Spleen (tissue), 11 donors: Measurements from ENCODE around the gene ADGRL3. TPM values are rescaled to one million over a fixed set of nuclear protein-coding genes. Genes with fewer than 3 reads are reported as not detected.

Source experiments
- DNase-seq: peaks from one replicate; pipeline ENCODE4 v3.0.0-alpha.2; 2020
- H3K27ac ChIP-seq, 8 donors: fragments of 200-600 bp; sonication (generic) in 7 of 8; 1 replicate in 4 of 8; 2 replicates in 4 of 8; pipeline versions ENCODE4 v1.5.0 to v1.8.0; 2016 to 2021; ENCODE audit warnings: inconsistent platforms in 4 of 8, mild to moderate bottlenecking in 4 of 8, moderate library complexity in 1 of 8
- H3K27me3 ChIP-seq, 7 donors: fragments of 200-600 bp; sonication (generic) in 6 of 7; replicated peaks in 1 of 7; 1 replicate in 4 of 7; 2 replicates in 3 of 7; pipeline versions ENCODE4 v1.5.0 to v1.8.0; 2016 to 2021; ENCODE audit warnings: inconsistent platforms in 3 of 7, mild to moderate bottlenecking in 1 of 7
- H3K36me3 ChIP-seq, 6 donors: fragments of 200-600 bp; sonication (generic) in 5 of 6; 1 replicate in 4 of 6; 2 replicates in 2 of 6; pipeline versions ENCODE4 v1.5.0 to v1.8.0; 2016 to 2021; ENCODE audit warnings: inconsistent platforms in 2 of 6
- H3K4me1 ChIP-seq, 6 donors: fragments of 200-600 bp; sonication (generic) in 5 of 6; 1 replicate in 3 of 6; 2 replicates in 3 of 6; pipeline versions ENCODE4 v1.5.0 to v1.8.0; 2016 to 2021; ENCODE audit warnings: inconsistent platforms in 3 of 6
- H3K4me3 ChIP-seq, 8 donors: fragments of 200-600 bp; sonication (generic) in 7 of 8; 1 replicate in 4 of 8; 2 replicates in 4 of 8; pipeline versions ENCODE4 v1.5.0 to v1.8.0; 2016 to 2021; ENCODE audit warnings: inconsistent platforms in 4 of 8, mild to moderate bottlenecking in 4 of 8, moderate library complexity in 2 of 8
- H3K9me3 ChIP-seq, 8 donors: fragments of 200-600 bp; sonication (generic) in 7 of 8; 1 replicate in 4 of 8; 2 replicates in 4 of 8; pipeline versions ENCODE4 v1.5.0 to v1.8.0; 2016 to 2021; ENCODE audit warnings: inconsistent platforms in 4 of 8
- POLR2A ChIP-seq, 3 donors: fragments of 450-650 bp; IDR thresholded peaks; one replicate each; pipeline ENCODE4 v1.5.1; 2017; ENCODE audit warnings: antibody characterized with exemption in 3 of 3, mild to moderate bottlenecking in 1 of 3
- POLR2AphosphoS5 ChIP-seq, 3 donors: sonication (generic); formaldehyde crosslinking; IDR thresholded peaks; one replicate each; pipeline ENCODE4 v1.5.1; 2017; ENCODE audit warnings: antibody characterized with exemption in 3 of 3
- WGBS, 5 donors: extraction: QIAGEN DNeasy Blood & Tissue Kit in 3 of 5; methylation state at CpG; one replicate each; pipeline versions ENCODE4 v1.1.5 to v1.1.7; 2013 to 2018; 5-methylcytosine and 5-hydroxymethylcytosine counted together
- intact Hi-C: fragments of 100-400 bp; cut with DNase I; formaldehyde crosslinking; loops from one replicate; pipeline ENCODE4 v1.15.0; 2023; ENCODE audit warnings: low total_unique reads
- polyA plus RNA-seq, 3 donors: library from polyadenylated mRNA; stranded (reverse); fragments of 200-250 nt; gene quantifications; one replicate each; pipeline ENCODE4 v1.2.1, GENCODE V29; 2013
- total RNA-seq, 7 donors: library from RNA; depleted of rRNA in 3 of 7; stranded (reverse); fragments of >200 nt in 3 of 7; fragmentation: NEBNext Ultra II Directional in 4 of 7; extraction: Animal tissue kit (Norgen Biotek cat#: 25700) in 4 of 7; gene quantifications; one replicate each; pipeline versions ENCODE4 v1.1.0 to v1.2.1, GENCODE V29; 2016 to 2021
- TF ChIP-seq, protein P1 (sequence below), 11 experiments: fragments of 200-600 bp in 7 of 11; fragments of 450-650 bp in 4 of 11; sonication (generic) in 4 of 11; IDR thresholded peaks in 8 of 11; conservative IDR thresholded peaks in 3 of 11; 1 replicate in 7 of 11; 2 replicates in 4 of 11; pipeline versions ENCODE4 v1.4.0 to v1.8.0; 2016 to 2021; ENCODE audit warnings: antibody characterized with exemption in 11 of 11, inconsistent platforms in 4 of 11, mild to moderate bottlenecking in 1 of 11
- donor health status: healthy with polysubstance abuse.
- donor health status: DM: no; HTN: no; CAD: no; lungs with moderate emphysema.
- donor health status: DM: no; HTN: no; CAD: no.
- donor health status: Bipolar disorder and iron deficiency.
- donor health status: healthy.
- donor health status: DM: no; HTN: no; CAD: no.
- donor health status: DM: yes; HTN: yes; CAD: no.

The ADGRL3 gene
- total and polyA plus RNA-seq, 10 donors, result 0.09 to 0.92 (median 0.46) TPM; not detected in 1

DNA sequence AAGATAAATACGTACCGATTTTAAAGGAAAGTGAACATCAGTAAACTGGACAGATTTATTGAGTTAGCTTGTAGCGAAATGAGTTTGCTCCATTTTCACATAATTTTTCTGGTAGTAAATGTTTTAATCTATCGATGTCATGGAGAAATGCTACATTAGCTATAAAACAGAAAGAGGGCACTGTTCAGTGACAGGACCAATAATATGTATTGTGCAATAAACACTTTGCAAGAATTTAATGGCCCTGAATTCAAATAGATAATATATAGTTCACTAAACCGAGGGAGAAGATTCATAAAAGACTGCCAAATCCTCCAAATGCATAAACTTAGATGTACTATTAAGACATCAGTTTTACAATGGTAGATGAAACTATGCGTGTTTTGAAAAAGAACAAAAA, 516.3 kb downstream of the ADGRL3 start:
- intact Hi-C loops, result no loop called here
- TF ChIP-seq POLR2A (IDR thresholded peaks at IDR 0.05) (no peak), POLR2AphosphoS5 (IDR thresholded peaks at IDR 0.05) (no peak)
- TF ChIP-seq, protein P1, sequence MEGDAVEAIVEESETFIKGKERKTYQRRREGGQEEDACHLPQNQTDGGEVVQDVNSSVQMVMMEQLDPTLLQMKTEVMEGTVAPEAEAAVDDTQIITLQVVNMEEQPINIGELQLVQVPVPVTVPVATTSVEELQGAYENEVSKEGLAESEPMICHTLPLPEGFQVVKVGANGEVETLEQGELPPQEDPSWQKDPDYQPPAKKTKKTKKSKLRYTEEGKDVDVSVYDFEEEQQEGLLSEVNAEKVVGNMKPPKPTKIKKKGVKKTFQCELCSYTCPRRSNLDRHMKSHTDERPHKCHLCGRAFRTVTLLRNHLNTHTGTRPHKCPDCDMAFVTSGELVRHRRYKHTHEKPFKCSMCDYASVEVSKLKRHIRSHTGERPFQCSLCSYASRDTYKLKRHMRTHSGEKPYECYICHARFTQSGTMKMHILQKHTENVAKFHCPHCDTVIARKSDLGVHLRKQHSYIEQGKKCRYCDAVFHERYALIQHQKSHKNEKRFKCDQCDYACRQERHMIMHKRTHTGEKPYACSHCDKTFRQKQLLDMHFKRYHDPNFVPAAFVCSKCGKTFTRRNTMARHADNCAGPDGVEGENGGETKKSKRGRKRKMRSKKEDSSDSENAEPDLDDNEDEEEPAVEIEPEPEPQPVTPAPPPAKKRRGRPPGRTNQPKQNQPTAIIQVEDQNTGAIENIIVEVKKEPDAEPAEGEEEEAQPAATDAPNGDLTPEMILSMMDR (IDR thresholded peaks at IDR 0.05 in 8 of 11, conservative IDR thresholded peaks at IDR 0.05 in 3 of 11), result no peak
- H3K27ac ChIP-seq, result no peak overlapping the region
- H3K36me3 ChIP-seq, result no peaks in the 10 kb centered on the region
- WGBS, 5 donors, result 83 to 92% (median 90%) methylated on average over 6 of the region's 6 CpGs
- H3K4me1 ChIP-seq, result no peaks in the 10 kb centered on the region
- no peak for DNase-seq
- H3K27me3 ChIP-seq, result no peaks in the 10 kb centered on the region
- peaks cover 0 to 2% (median 0%) of the 10 kb centered on the region in 8 donors for H3K9me3 ChIP-seq
- H3K4me3 ChIP-seq, result no peak overlapping the region

DNA sequence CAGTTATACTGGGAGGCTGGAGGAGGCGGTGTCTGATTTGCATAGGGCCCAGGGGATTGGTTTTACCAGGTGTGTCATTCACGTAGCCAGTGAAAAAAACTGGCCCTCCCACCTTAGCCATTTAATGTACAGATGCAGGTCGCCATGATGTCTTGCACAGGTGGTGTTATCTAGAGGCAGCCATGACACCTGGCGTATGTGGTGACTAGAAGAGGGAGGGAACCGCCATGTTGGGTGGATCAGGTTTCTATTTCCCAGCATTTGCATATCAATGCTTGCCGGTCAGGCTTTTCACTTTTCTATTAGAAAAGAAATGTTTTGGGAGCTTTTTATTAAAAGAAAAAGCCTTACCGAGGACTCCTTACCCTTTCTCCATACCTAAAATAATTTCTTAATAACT, 523.4 kb downstream of the ADGRL3 start:
- 83 to 95% (median 85%) methylated on average over 7 of the region's 7 CpGs for WGBS, 5 donors
- Histone ChIP-seq H3K36me3 (no peaks in the 10 kb centered on the region), H3K4me3 (no peak overlapping the region), H3K9me3 (peaks cover 0 to 3% (median 0%) of the 10 kb centered on the region in 8 donors), H3K4me1 (no peaks in the 10 kb centered on the region), H3K27me3 (no peaks in the 10 kb centered on the region), H3K27ac (no peak overlapping the region)
- TF ChIP-seq, protein P1 (IDR thresholded peaks at IDR 0.05 in 8 of 11, conservative IDR thresholded peaks at IDR 0.05 in 3 of 11), result no peak
- TF ChIP-seq POLR2AphosphoS5 (IDR thresholded peaks at IDR 0.05), result no peak
- no peak for TF ChIP-seq POLR2A (IDR thresholded peaks at IDR 0.05)
- intact Hi-C loops, result no loop called here
- no peak for DNase-seq

DNA sequence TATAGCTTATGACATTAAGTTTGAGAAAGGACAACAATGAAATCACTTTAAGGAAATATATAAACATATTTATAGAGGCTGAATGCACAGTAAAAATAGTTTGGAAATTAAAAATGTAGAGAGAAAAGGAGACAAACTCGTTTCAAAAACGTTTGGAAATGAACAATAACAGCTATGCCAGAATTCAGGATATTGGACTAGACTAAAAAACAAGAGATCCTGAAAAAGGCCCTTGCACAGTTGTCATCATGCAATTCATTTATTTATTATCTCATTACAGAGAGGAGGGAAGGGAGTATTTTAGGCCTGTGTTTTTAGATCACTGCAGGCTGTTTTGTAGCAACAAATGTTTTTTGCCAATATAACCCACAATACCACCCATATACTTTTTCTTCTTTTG, 527.2 kb downstream of the ADGRL3 start:
- peaks cover 0 to 3% (median 0%) of the 10 kb centered on the region in 8 donors for H3K9me3 ChIP-seq
- TF ChIP-seq POLR2AphosphoS5 (IDR thresholded peaks at IDR 0.05) (no peak), POLR2A (IDR thresholded peaks at IDR 0.05) (no peak)
- TF ChIP-seq, protein P1 (IDR thresholded peaks at IDR 0.05 in 8 of 11, conservative IDR thresholded peaks at IDR 0.05 in 3 of 11), result no peak
- H3K36me3 ChIP-seq, result no peaks in the 10 kb centered on the region
- DNase-seq, result no peak
- H3K27me3 ChIP-seq, result no peaks in the 10 kb centered on the region
- H3K27ac ChIP-seq, result no peak overlapping the region
- 32 to 60% (median 47%) methylated on average over 2 of the region's 2 CpGs for WGBS, 5 donors
- no peak overlapping the region for H3K4me3 ChIP-seq
- intact Hi-C loops, result no loop called here
- H3K4me1 ChIP-seq, result no peaks in the 10 kb centered on the region

DNA sequence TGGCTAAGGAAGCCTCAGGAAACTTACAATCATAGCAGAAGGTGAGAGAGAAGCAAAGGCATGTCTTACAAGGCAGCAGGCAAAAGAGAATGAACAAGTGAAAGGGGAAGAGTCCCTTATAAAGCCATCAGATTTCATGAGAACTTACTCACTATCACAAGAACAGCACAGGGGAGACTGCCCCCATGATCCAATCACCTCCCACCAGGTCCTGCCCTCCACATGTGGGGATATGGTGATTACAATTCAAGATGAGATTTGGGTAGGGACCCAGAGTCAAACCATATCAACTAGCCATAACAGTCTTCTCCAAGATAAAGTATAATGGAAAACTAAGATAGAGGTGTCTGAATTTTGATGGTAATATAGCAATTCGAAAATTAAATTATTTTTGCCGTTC, 534.3 kb downstream of the ADGRL3 start:
- Histone ChIP-seq H3K36me3 (no peaks in the 10 kb centered on the region), H3K9me3 (peaks cover 0 to 11% (median 1%) of the 10 kb centered on the region in 8 donors), H3K27ac (no peak overlapping the region), H3K4me1 (no peaks in the 10 kb centered on the region), H3K4me3 (no peak overlapping the region), H3K27me3 (no peaks in the 10 kb centered on the region)
- DNase-seq, result no peak
- WGBS, 5 donors, result 86 to 94% (median 88%) methylated on average over 2 of the region's 2 CpGs
- TF ChIP-seq, protein P1 (IDR thresholded peaks at IDR 0.05 in 8 of 11, conservative IDR thresholded peaks at IDR 0.05 in 3 of 11), result no peak
- TF ChIP-seq POLR2AphosphoS5 (IDR thresholded peaks at IDR 0.05) (no peak), POLR2A (IDR thresholded peaks at IDR 0.05) (no peak)
- intact Hi-C loops, result no loop called here
